GM12878 (cell line): Measurements from ENCODE around the gene FAM120AOS. TPM values are rescaled to one million over a fixed set of nuclear protein-coding genes. Genes with fewer than 3 reads are reported as not detected.

Experiments
- CBFB ChIP-seq: IDR thresholded peaks from 2 replicates; pipeline ENCODE4 v1.6.1; 2016; ENCODE audit warnings: antibody characterized with exemption, low read depth
- CBX3 ChIP-seq: fragments of 200-600 bp; sonication (generic); IDR thresholded peaks from 2 replicates; pipeline ENCODE4 v1.6.1; 2016; ENCODE audit warnings: low read depth, borderline replicate concordance
- CREB1 ChIP-seq: IDR thresholded peaks from 2 replicates; pipeline ENCODE4 v1.6.1; 2012; ENCODE audit warnings: low read depth, mild to moderate bottlenecking, inconsistent platforms
- DPF2 ChIP-seq: fragments of 450-650 bp; IDR thresholded peaks from 2 replicates; pipeline ENCODE4 v1.6.1; 2017; ENCODE audit warnings: mild to moderate bottlenecking
- FOS ChIP-seq: IDR thresholded peaks from 3 replicates; pipeline ENCODE4 v1.6.1; 2011; ENCODE audit warnings: borderline replicate concordance; ENCODE audit not compliant: insufficient read length; ENCODE audit errors: extremely low read depth
- GABPA ChIP-seq: IDR thresholded peaks from 2 replicates; pipeline ENCODE4 v1.6.1; 2014; ENCODE audit warnings: antibody characterized with exemption, low read depth, mild to moderate bottlenecking, inconsistent platforms
- HCFC1 ChIP-seq: fragments of 150-350 bp; IDR thresholded peaks from 2 replicates; pipeline ENCODE4 v1.6.1; 2014; ENCODE audit warnings: low read length
- HDGF ChIP-seq: fragments of 450-650 bp; IDR thresholded peaks from 2 replicates; pipeline ENCODE4 v1.6.1; 2016; ENCODE audit warnings: antibody characterized with exemption
- KAT2A ChIP-seq: conservative IDR thresholded peaks from 2 replicates; pipeline ENCODE4 v1.6.1; 2011; ENCODE audit warnings: low read depth, low read length; ENCODE audit not compliant: control insufficient read depth
- MYC ChIP-seq: IDR thresholded peaks from 2 replicates; pipeline ENCODE4 v1.6.1; 2011; ENCODE audit warnings: mild to moderate bottlenecking, low read length, moderate library complexity, inconsistent platforms; ENCODE audit not compliant: insufficient read depth, insufficient replicate concordance, insufficient read length, severe bottlenecking
- NR2C2 ChIP-seq: IDR thresholded peaks from 2 replicates; pipeline ENCODE4 v1.6.1; 2011; ENCODE audit warnings: borderline replicate concordance, low read depth; ENCODE audit not compliant: control insufficient read depth, insufficient read length
- PAX5 ChIP-seq: IDR thresholded peaks from 2 replicates; pipeline ENCODE4 v1.6.1; 2011; ENCODE audit warnings: low read depth, low read length, borderline replicate concordance
- PKNOX1 ChIP-seq: fragments of 450-650 bp; IDR thresholded peaks from 2 replicates; pipeline ENCODE4 v1.6.1; 2016; ENCODE audit warnings: mild to moderate bottlenecking
- RCOR1 ChIP-seq: conservative IDR thresholded peaks from 2 replicates; pipeline ENCODE4 v1.6.1; 2012; ENCODE audit warnings: low read depth, low read length, improper control_type of control experiment
- RELA ChIP-seq: fragments of 450-650 bp; IDR thresholded peaks from 2 replicates; pipeline ENCODE4 v1.8.0; 2014; ENCODE audit warnings: borderline replicate concordance; ENCODE audit not compliant: partially characterized antibody
- SMAD1 ChIP-seq: fragments of 450-650 bp; IDR thresholded peaks from 2 replicates; pipeline ENCODE4 v1.6.1; 2018; ENCODE audit warnings: mild to moderate bottlenecking, low read depth; ENCODE audit not compliant: partially characterized antibody
- SPI1 ChIP-seq: IDR thresholded peaks from 2 replicates; pipeline ENCODE4 v1.6.1; 2011; ENCODE audit warnings: low read depth, mild to moderate bottlenecking, low read length, moderate library complexity, borderline replicate concordance; ENCODE audit not compliant: insufficient read depth
- SRF ChIP-seq, 2 experiments: IDR thresholded peaks; 2 replicates each; pipeline ENCODE4 v1.6.1; 2011; ENCODE audit warnings: low read depth in 2 of 2, low read length in 2 of 2, mild to moderate bottlenecking in 1 of 2, moderate library complexity in 1 of 2
- TAF1 ChIP-seq: IDR thresholded peaks from 2 replicates; pipeline ENCODE4 v1.6.1; 2011; ENCODE audit warnings: mild to moderate bottlenecking, low read depth, low read length, borderline replicate concordance
- polyA plus RNA-seq, 11 experiments: library from polyadenylated mRNA; depleted of rRNA in 4 of 11; unstranded in 6 of 11; stranded (reverse) in 5 of 11; fragments of >200 nt; fragmentation: Nextera tagmentation in 4 of 11; fragmentation: Illumina TruSeq in 1 of 11; extraction: Ambion mirVana in 4 of 11; extraction: Trizol in 1 of 11; gene quantifications; 1 replicate in 1 of 11; 2 replicates in 10 of 11; pipeline versions ENCODE4 v1.2.1 to v1.2.3, GENCODE V29; 2011 to 2016; ENCODE audit warnings: inconsistent platforms in 2 of 11, missing spikeins in 2 of 11, low read depth in 1 of 11
- total RNA-seq, 4 experiments: library from RNA; depleted of rRNA in 3 of 4; stranded (reverse); fragments of >200 nt in 3 of 4; fragmentation: Illumina TruSeq in 1 of 4; extraction: Trizol in 1 of 4; gene quantifications; 2 replicates each; pipeline versions ENCODE4 v1.2.1 to v1.2.3, GENCODE V29; 2013 to 2021
- TF ChIP-seq, protein P1 (sequence below): fragments of 450-650 bp; IDR thresholded peaks from 2 replicates; pipeline ENCODE4 v1.6.1; 2017; ENCODE audit warnings: antibody characterized with exemption, mild to moderate bottlenecking, moderate library complexity
- TF ChIP-seq, protein P2 (sequence below): fragments of 450-650 bp; IDR thresholded peaks from 2 replicates; pipeline ENCODE4 v1.6.1; 2018; ENCODE audit warnings: borderline replicate concordance, mild to moderate bottlenecking; ENCODE audit not compliant: partially characterized antibody

The FAM120AOS gene
- total and polyA plus RNA-seq, 10 of the 15 experiments (the other 5 are each of a cell fraction or from before 2014, with no cell fraction given), result 15.9 to 55.1 (median 34.6) TPM

- TF ChIP-seq DPF2 (0 out of 2 replicates have a peak, but pooled peaks have one; percentile 66), NR2C2 (no peak), PAX5 (0 out of 2 replicates have a peak, but pooled peaks have one; percentile 8), FOS (peak; percentile 35), MYC (no peak), SMAD1 (peak; percentile 89), RCOR1 (no peak), CBFB (0 out of 2 replicates have a peak, but pooled peaks have one; percentile 55), TAF1 (0 out of 2 replicates have a peak, but pooled peaks have one; percentile 56), SRF (IDR thresholded peaks at IDR 0.05; ENCODE audit: low read depth in 2 of 2, low read length in 2 of 2) (no peak), HCFC1 (0 out of 2 replicates have a peak, but pooled peaks have one; percentile 35), GABPA (peak; percentile 92), SPI1 (peak; percentile 90), HDGF (peak; percentile 37; the same call in 1 of the 2 replicates), CREB1 (peak; percentile 61), RELA (no peak), KAT2A (no peak), CBX3 (no peak), PKNOX1 (peak; percentile 98)
- TF ChIP-seq, protein P1, sequence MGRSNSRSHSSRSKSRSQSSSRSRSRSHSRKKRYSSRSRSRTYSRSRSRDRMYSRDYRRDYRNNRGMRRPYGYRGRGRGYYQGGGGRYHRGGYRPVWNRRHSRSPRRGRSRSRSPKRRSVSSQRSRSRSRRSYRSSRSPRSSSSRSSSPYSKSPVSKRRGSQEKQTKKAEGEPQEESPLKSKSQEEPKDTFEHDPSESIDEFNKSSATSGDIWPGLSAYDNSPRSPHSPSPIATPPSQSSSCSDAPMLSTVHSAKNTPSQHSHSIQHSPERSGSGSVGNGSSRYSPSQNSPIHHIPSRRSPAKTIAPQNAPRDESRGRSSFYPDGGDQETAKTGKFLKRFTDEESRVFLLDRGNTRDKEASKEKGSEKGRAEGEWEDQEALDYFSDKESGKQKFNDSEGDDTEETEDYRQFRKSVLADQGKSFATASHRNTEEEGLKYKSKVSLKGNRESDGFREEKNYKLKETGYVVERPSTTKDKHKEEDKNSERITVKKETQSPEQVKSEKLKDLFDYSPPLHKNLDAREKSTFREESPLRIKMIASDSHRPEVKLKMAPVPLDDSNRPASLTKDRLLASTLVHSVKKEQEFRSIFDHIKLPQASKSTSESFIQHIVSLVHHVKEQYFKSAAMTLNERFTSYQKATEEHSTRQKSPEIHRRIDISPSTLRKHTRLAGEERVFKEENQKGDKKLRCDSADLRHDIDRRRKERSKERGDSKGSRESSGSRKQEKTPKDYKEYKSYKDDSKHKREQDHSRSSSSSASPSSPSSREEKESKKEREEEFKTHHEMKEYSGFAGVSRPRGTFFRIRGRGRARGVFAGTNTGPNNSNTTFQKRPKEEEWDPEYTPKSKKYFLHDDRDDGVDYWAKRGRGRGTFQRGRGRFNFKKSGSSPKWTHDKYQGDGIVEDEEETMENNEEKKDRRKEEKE, result no peak
- TF ChIP-seq, protein P2, sequence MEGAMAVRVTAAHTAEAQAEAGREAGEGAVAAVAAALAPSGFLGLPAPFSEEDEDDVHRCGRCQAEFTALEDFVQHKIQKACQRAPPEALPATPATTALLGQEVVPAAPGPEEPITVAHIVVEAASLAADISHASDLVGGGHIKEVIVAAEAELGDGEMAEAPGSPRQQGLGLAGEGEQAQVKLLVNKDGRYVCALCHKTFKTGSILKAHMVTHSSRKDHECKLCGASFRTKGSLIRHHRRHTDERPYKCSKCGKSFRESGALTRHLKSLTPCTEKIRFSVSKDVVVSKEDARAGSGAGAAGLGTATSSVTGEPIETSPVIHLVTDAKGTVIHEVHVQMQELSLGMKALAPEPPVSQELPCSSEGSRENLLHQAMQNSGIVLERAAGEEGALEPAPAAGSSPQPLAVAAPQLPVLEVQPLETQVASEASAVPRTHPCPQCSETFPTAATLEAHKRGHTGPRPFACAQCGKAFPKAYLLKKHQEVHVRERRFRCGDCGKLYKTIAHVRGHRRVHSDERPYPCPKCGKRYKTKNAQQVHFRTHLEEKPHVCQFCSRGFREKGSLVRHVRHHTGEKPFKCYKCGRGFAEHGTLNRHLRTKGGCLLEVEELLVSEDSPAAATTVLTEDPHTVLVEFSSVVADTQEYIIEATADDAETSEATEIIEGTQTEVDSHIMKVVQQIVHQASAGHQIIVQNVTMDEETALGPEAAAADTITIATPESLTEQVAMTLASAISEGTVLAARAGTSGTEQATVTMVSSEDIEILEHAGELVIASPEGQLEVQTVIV, result peak; percentile 31
Observed at GRCh38 chr9:93453047-93453914, at the start of gene FAM120AOS (continued).
